Measurements from ENCODE around the gene PRKG1. TPM values are rescaled to one million over a fixed set of nuclear protein-coding genes. Genes with fewer than 3 reads are reported as not detected.

Gene PRKG1
- total and polyA plus RNA-seq, 2 of the 4 experiments (the other 2 are of a cell fraction), result 3.5 to 18.3 TPM

DNA sequence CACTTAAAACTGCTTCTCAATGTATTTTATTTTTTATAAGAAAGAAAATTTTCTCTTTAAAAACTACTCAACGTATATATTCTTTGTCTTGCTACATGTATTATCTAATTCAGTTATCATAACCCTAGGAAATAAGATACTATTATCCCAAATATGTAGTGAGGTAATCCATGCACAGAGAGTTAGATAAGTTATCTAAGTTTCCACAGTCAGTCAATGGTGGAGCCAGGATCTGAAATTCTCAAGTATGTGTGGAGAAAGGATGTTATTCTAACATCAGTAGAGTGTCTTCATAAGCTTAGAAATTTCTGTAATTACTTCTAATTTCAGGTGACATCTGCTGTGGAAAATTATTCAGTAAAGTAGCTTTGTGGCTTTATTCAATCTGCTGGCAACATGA is 385.2 kb downstream of the PRKG1 start:
- no TSS peak for BruUV-seq (replicated peaks)
- H2BK120ac ChIP-seq (ENCODE audit: low read depth, low read length), result no peak overlapping the region
- H3K4me1 ChIP-seq (ENCODE audit: control insufficient read depth, insufficient read depth, low read length), result no peaks in the 10 kb centered on the region
- no peak overlapping the region for H3K9ac ChIP-seq (ENCODE audit: low read depth, low read length)
- POLR2A ChIA-PET (ENCODE audit: unreplicated experiment), result no interaction called here
- no peak overlapping the region for H2AK5ac ChIP-seq (ENCODE audit: low read depth, low read length)
- WGBS, 2 experiments (ENCODE audit: extremely low coverage in 2 of 2, insufficient read length in 1 of 2), result no CpG with 5 or more reads among the region's 1 CpG
- H4K8ac ChIP-seq (ENCODE audit: low read depth in 2 of 2, low read length in 2 of 2), result no peak overlapping the region
- H3K14ac ChIP-seq (replicated peaks; ENCODE audit: low read depth, low read length), result no peak overlapping the region
- no peak overlapping the region for H4K5ac ChIP-seq (ENCODE audit: low read depth, low read length)
- no peak overlapping the region for H2BK5ac ChIP-seq (ENCODE audit: low read depth, low read length, poor library complexity, severe bottlenecking)
- H3K9me1 ChIP-seq (ENCODE audit: insufficient read depth, low read length), result no peaks in the 10 kb centered on the region
- no peaks in the 10 kb centered on the region for H4K20me1 ChIP-seq (ENCODE audit: insufficient read depth, low read length)
- H3K27me3 ChIP-seq (ENCODE audit: control insufficient read depth, insufficient read depth, low read length), result no peaks in the 10 kb centered on the region
- no peaks in the 10 kb centered on the region; a peak in 2 of 4 replicates for H3K79me1 ChIP-seq (ENCODE audit: low read depth in 1 of 2, low read length in 2 of 2)
- H3K4ac ChIP-seq (ENCODE audit: low read depth, low read length), result no peak overlapping the region
- H3K56ac ChIP-seq (ENCODE audit: extremely low read depth, insufficient read depth, low read length), result no peak overlapping the region
- H3K9me3 ChIP-seq (ENCODE audit: control insufficient read depth, insufficient read depth, low read length), result peaks cover 9% of the 10 kb centered on the region
- CTCF ChIA-PET, result no interaction called here
- TF ChIP-seq MAZ (IDR thresholded peaks at IDR 0.05; ENCODE audit: borderline replicate concordance, low read depth, low read length) (no peak), MXI1 (IDR thresholded peaks at IDR 0.05; ENCODE audit: borderline replicate concordance, low read depth, low read length) (no peak), BHLHE40 (IDR thresholded peaks at IDR 0.05; ENCODE audit: low read depth, low read length) (no peak), CEBPB (IDR thresholded peaks at IDR 0.05; ENCODE audit: low read depth, low read length) (no peak), MAFK (IDR thresholded peaks at IDR 0.05; ENCODE audit: low read depth, low read length) (no peak), NFE2L2 (IDR thresholded peaks at IDR 0.05; ENCODE audit: low read depth, low read length) (no peak), POLR2A (IDR thresholded peaks at IDR 0.05; ENCODE audit: low read depth, low read length) (no peak), SMC3 (IDR thresholded peaks at IDR 0.05; ENCODE audit: low read depth, low read length) (no peak), FOS (IDR thresholded peaks at IDR 0.05; ENCODE audit: low read depth, low read length) (no peak), CHD1 (IDR thresholded peaks at IDR 0.05; ENCODE audit: low read depth, low read length) (no peak)
- TF ChIP-seq, protein P1, sequence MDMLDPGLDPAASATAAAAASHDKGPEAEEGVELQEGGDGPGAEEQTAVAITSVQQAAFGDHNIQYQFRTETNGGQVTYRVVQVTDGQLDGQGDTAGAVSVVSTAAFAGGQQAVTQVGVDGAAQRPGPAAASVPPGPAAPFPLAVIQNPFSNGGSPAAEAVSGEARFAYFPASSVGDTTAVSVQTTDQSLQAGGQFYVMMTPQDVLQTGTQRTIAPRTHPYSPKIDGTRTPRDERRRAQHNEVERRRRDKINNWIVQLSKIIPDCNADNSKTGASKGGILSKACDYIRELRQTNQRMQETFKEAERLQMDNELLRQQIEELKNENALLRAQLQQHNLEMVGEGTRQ (IDR thresholded peaks at IDR 0.05; ENCODE audit: low read depth, low read length), result no peak
- TF ChIP-seq, protein P2, sequence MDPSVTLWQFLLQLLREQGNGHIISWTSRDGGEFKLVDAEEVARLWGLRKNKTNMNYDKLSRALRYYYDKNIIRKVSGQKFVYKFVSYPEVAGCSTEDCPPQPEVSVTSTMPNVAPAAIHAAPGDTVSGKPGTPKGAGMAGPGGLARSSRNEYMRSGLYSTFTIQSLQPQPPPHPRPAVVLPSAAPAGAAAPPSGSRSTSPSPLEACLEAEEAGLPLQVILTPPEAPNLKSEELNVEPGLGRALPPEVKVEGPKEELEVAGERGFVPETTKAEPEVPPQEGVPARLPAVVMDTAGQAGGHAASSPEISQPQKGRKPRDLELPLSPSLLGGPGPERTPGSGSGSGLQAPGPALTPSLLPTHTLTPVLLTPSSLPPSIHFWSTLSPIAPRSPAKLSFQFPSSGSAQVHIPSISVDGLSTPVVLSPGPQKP (IDR thresholded peaks at IDR 0.05; ENCODE audit: borderline replicate concordance, low read depth, low read length), result no peak
- TF ChIP-seq, protein P3, sequence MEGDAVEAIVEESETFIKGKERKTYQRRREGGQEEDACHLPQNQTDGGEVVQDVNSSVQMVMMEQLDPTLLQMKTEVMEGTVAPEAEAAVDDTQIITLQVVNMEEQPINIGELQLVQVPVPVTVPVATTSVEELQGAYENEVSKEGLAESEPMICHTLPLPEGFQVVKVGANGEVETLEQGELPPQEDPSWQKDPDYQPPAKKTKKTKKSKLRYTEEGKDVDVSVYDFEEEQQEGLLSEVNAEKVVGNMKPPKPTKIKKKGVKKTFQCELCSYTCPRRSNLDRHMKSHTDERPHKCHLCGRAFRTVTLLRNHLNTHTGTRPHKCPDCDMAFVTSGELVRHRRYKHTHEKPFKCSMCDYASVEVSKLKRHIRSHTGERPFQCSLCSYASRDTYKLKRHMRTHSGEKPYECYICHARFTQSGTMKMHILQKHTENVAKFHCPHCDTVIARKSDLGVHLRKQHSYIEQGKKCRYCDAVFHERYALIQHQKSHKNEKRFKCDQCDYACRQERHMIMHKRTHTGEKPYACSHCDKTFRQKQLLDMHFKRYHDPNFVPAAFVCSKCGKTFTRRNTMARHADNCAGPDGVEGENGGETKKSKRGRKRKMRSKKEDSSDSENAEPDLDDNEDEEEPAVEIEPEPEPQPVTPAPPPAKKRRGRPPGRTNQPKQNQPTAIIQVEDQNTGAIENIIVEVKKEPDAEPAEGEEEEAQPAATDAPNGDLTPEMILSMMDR (conservative IDR thresholded peaks at IDR 0.05; ENCODE audit: low read depth, low read length), result no peak
- no peak overlapping the region for H2AFZ ChIP-seq (replicated peaks; ENCODE audit: low read length, poor library complexity)
- H3K36me3 ChIP-seq (ENCODE audit: control insufficient read depth, insufficient read depth, low read length), result no peaks in the 10 kb centered on the region
- in situ Hi-C loops (cut with MboI; ENCODE audit: low sequenced_read_pairs) (no loop called here), intact Hi-C loops (cut with micrococcal nuclease) (no loop called here), dilution Hi-C loops (cut with HindIII; ENCODE audit: low sequenced_read_pairs, unreplicated experiment) (no loop called here)
- no peak overlapping the region for H3K27ac ChIP-seq (ENCODE audit: insufficient read depth, low read length)
- no peak overlapping the region for H2AK9ac ChIP-seq (replicated peaks; ENCODE audit: low read depth, low read length, poor library complexity)
- no peak for ATAC-seq (ENCODE audit: low read depth)
- no peak overlapping the region for H2BK15ac ChIP-seq (ENCODE audit: low read depth, low read length)
- H3K23ac ChIP-seq (ENCODE audit: low read depth, low read length), result no peak overlapping the region
- H4K91ac ChIP-seq (ENCODE audit: insufficient read depth, low read depth, low read length), result no peak overlapping the region
- no peak overlapping the region for H3K4me2 ChIP-seq (ENCODE audit: low read depth, low read length)
- no peak overlapping the region for H2BK20ac ChIP-seq (ENCODE audit: low read depth, low read length)
- no peak overlapping the region for H3K18ac ChIP-seq (ENCODE audit: low read depth, low read length)
- H3K4me3 ChIP-seq (ENCODE audit: insufficient read depth, low read depth, low read length), result no peak overlapping the region
- DNase-seq, result no peak
